ENCODE measurements around the gene SERINC4.

The SERINC4 gene

GRCh38 chr15:43795997-43796396, 4.0 kb downstream of the SERINC4 start:
- Histone ChIP-seq H3K27ac (ENCODE audit: low read depth, low read length, severe bottlenecking) (no peak overlapping the region), H3K36me3 (ENCODE audit: control insufficient read depth, insufficient read depth, low read length) (peaks cover 71% of the 10 kb centered on the region)

GRCh38 chr15:43795197-43795596, 4.8 kb downstream of the SERINC4 start:
- Histone ChIP-seq H3K9me3 (ENCODE audit: control insufficient read depth, low read length) (peaks cover 6% of the 10 kb centered on the region), H3K4me3 (ENCODE audit: extremely low read depth, insufficient read depth, low read length, poor library complexity, severe bottlenecking) (no peak overlapping the region), H3K27ac (ENCODE audit: low read depth, low read length, severe bottlenecking) (peak overlapping the region; percentile 73), H3K36me3 (ENCODE audit: control insufficient read depth, insufficient read depth, low read length) (peaks cover 70% of the 10 kb centered on the region), H3K4me1 (ENCODE audit: control insufficient read depth, insufficient read depth, low read length, poor library complexity, severe bottlenecking) (peaks cover 40% of the 10 kb centered on the region)
- WGBS, 2 experiments (ENCODE audit: insufficient coverage in 2 of 2) = 100% methylated on average over 1 of the region's 2 CpGs

More at GRCh38 chr15:43795997-43796396, 4.0 kb downstream of the SERINC4 start:
- peaks cover 40% of the 10 kb centered on the region for H3K4me1 ChIP-seq (ENCODE audit: control insufficient read depth, insufficient read depth, low read length, poor library complexity, severe bottlenecking)
- peaks cover 6% of the 10 kb centered on the region for H3K9me3 ChIP-seq (ENCODE audit: control insufficient read depth, low read length)
- no peak overlapping the region for H3K4me3 ChIP-seq (ENCODE audit: extremely low read depth, insufficient read depth, low read length, poor library complexity, severe bottlenecking)

GRCh38 chr15:43794269-43795037, 5.6 kb downstream of the SERINC4 start:
- H3K4me1 ChIP-seq (ENCODE audit: control insufficient read depth, insufficient read depth, low read length, poor library complexity, severe bottlenecking) = peaks cover 40% of the 10 kb centered on the region
- H3K4me3 ChIP-seq (ENCODE audit: extremely low read depth, insufficient read depth, low read length, poor library complexity, severe bottlenecking) = peak overlapping the region; percentile 100
- peak overlapping the region; percentile 73 for H3K27ac ChIP-seq (ENCODE audit: low read depth, low read length, severe bottlenecking)
- peaks cover 63% of the 10 kb centered on the region for H3K36me3 ChIP-seq (ENCODE audit: control insufficient read depth, insufficient read depth, low read length)
- no peaks in the 10 kb centered on the region for H3K9me3 ChIP-seq (ENCODE audit: control insufficient read depth, low read length)
- WGBS, 2 experiments (ENCODE audit: insufficient coverage in 2 of 2) = 90% methylated on average over 3 to 7 of the region's 9 CpGs

- H3K4me1 ChIP-seq (ENCODE audit: control insufficient read depth, insufficient read depth, low read length, poor library complexity, severe bottlenecking) = peaks cover 40% of the 10 kb centered on the region
- peak overlapping the region; percentile 73 for H3K27ac ChIP-seq (ENCODE audit: low read depth, low read length, severe bottlenecking)
- peaks cover 55% of the 10 kb centered on the region for H3K36me3 ChIP-seq (ENCODE audit: control insufficient read depth, insufficient read depth, low read length)
- no peaks in the 10 kb centered on the region for H3K9me3 ChIP-seq (ENCODE audit: control insufficient read depth, low read length)
- H3K4me3 ChIP-seq (ENCODE audit: extremely low read depth, insufficient read depth, low read length, poor library complexity, severe bottlenecking) = peak overlapping the region; percentile 100
- 91 to 99% methylated on average over 8 to 9 of the region's 10 CpGs for WGBS, 2 experiments (ENCODE audit: insufficient coverage in 2 of 2)
Measured at GRCh38 chr15:43793647-43794046, 6.4 kb downstream of the SERINC4 start.

GRCh38 chr15:43792761-43793476, 7.1 kb downstream of the SERINC4 start:
- peaks cover 50% of the 10 kb centered on the region for H3K36me3 ChIP-seq (ENCODE audit: control insufficient read depth, insufficient read depth, low read length)
- peak overlapping the region; percentile 100 for H3K4me3 ChIP-seq (ENCODE audit: extremely low read depth, insufficient read depth, low read length, poor library complexity, severe bottlenecking)
- H3K4me1 ChIP-seq (ENCODE audit: control insufficient read depth, insufficient read depth, low read length, poor library complexity, severe bottlenecking) = peaks cover 40% of the 10 kb centered on the region
- H3K9me3 ChIP-seq (ENCODE audit: control insufficient read depth, low read length) = no peaks in the 10 kb centered on the region
- 7 to 18% methylated on average over 15 to 22 of the region's 33 CpGs for WGBS, 2 experiments (ENCODE audit: insufficient coverage in 2 of 2)
- H3K27ac ChIP-seq (ENCODE audit: low read depth, low read length, severe bottlenecking) = peak overlapping the region; percentile 97

GRCh38 chr15:43791993-43792760, 7.8 kb downstream of the SERINC4 start, which contains the start of gene SERF2:
Gene SERF2 (plus strand): TSS chr15:43792320. CDS start chr15:43792377, 57 bp downstream.
- H3K27ac ChIP-seq (ENCODE audit: low read depth, low read length, severe bottlenecking) = peak within 1 kb of the TSS; percentile 97
- peaks cover 43% of the 10 kb centered on the region for H3K36me3 ChIP-seq (ENCODE audit: control insufficient read depth, insufficient read depth, low read length)
- peaks cover 38% of the 10 kb centered on the region for H3K4me1 ChIP-seq (ENCODE audit: control insufficient read depth, insufficient read depth, low read length, poor library complexity, severe bottlenecking)
- no peaks in the 10 kb centered on the region for H3K9me3 ChIP-seq (ENCODE audit: control insufficient read depth, low read length)
- peak within 1 kb of the TSS; percentile 100 for H3K4me3 ChIP-seq (ENCODE audit: extremely low read depth, insufficient read depth, low read length, poor library complexity, severe bottlenecking)
- 0% methylated on average over 38 to 59 of the region's 66 CpGs for WGBS, 2 experiments (ENCODE audit: insufficient coverage in 2 of 2)

- no peak overlapping the region for H3K27ac ChIP-seq (ENCODE audit: low read depth, low read length, severe bottlenecking)
- peaks cover 10% of the 10 kb centered on the region for H3K4me1 ChIP-seq (ENCODE audit: control insufficient read depth, insufficient read depth, low read length, poor library complexity, severe bottlenecking)
- peaks cover 17% of the 10 kb centered on the region for H3K36me3 ChIP-seq (ENCODE audit: control insufficient read depth, insufficient read depth, low read length)
- 92 to 100% methylated on average over 1 to 2 of the region's 3 CpGs for WGBS, 2 experiments (ENCODE audit: insufficient coverage in 2 of 2)
- no peaks in the 10 kb centered on the region for H3K9me3 ChIP-seq (ENCODE audit: control insufficient read depth, low read length)
- H3K4me3 ChIP-seq (ENCODE audit: extremely low read depth, insufficient read depth, low read length, poor library complexity, severe bottlenecking) = no peak overlapping the region
Measured at GRCh38 chr15:43789409-43789808, 10.6 kb downstream of the SERINC4 start.

- no peaks in the 10 kb centered on the region for H3K4me1 ChIP-seq (ENCODE audit: control insufficient read depth, insufficient read depth, low read length, poor library complexity, severe bottlenecking)
- peaks cover 3% of the 10 kb centered on the region for H3K36me3 ChIP-seq (ENCODE audit: control insufficient read depth, insufficient read depth, low read length)
- H3K9me3 ChIP-seq (ENCODE audit: control insufficient read depth, low read length) = no peaks in the 10 kb centered on the region
- H3K27ac ChIP-seq (ENCODE audit: low read depth, low read length, severe bottlenecking) = no peak overlapping the region
- H3K4me3 ChIP-seq (ENCODE audit: extremely low read depth, insufficient read depth, low read length, poor library complexity, severe bottlenecking) = no peak overlapping the region
- 73 to 86% methylated on average over 1 of the region's 1 CpG for WGBS, 2 experiments (ENCODE audit: insufficient coverage in 2 of 2)
Measured at GRCh38 chr15:43779016-43779415, 21.0 kb downstream of the SERINC4 start.

GRCh38 chr15:43777267-43777914, 22.6 kb downstream of the SERINC4 start:
- H3K4me1 ChIP-seq (ENCODE audit: control insufficient read depth, insufficient read depth, low read length, poor library complexity, severe bottlenecking) = no peaks in the 10 kb centered on the region
- 3 to 8% methylated on average over 11 to 31 of the region's 31 CpGs for WGBS, 2 experiments (ENCODE audit: insufficient coverage in 2 of 2)
- no peak overlapping the region for H3K27ac ChIP-seq (ENCODE audit: low read depth, low read length, severe bottlenecking)
- H3K36me3 ChIP-seq (ENCODE audit: control insufficient read depth, insufficient read depth, low read length) = peaks cover 19% of the 10 kb centered on the region
- peak overlapping the region; percentile 46 for H3K4me3 ChIP-seq (ENCODE audit: extremely low read depth, insufficient read depth, low read length, poor library complexity, severe bottlenecking)
- no peaks in the 10 kb centered on the region for H3K9me3 ChIP-seq (ENCODE audit: control insufficient read depth, low read length)

- H3K36me3 ChIP-seq (ENCODE audit: control insufficient read depth, insufficient read depth, low read length) = peaks cover 25% of the 10 kb centered on the region
- H3K9me3 ChIP-seq (ENCODE audit: control insufficient read depth, low read length) = no peaks in the 10 kb centered on the region
- H3K4me1 ChIP-seq (ENCODE audit: control insufficient read depth, insufficient read depth, low read length, poor library complexity, severe bottlenecking) = no peaks in the 10 kb centered on the region
- H3K27ac ChIP-seq (ENCODE audit: low read depth, low read length, severe bottlenecking) = no peak within 1 kb of the TSS
- peak within 1 kb of the TSS; percentile 46 for H3K4me3 ChIP-seq (ENCODE audit: extremely low read depth, insufficient read depth, low read length, poor library complexity, severe bottlenecking)
- WGBS, 2 experiments (ENCODE audit: insufficient coverage in 2 of 2) = 1% methylated on average over 32 to 33 of the region's 41 CpGs
Measured at GRCh38 chr15:43776718-43777266, 23.2 kb downstream of the SERINC4 start, which contains the start of gene ELL3. Gene ELL3 (minus strand): TSS chr15:43776966. CDS start chr15:43776901, 65 bp downstream.
